HG02973 (cell line): ENCODE measurements around the gene CAMK2D.

Source experiments
- ATAC-seq: cut with Tn5 transposase; IDR thresholded peaks from one replicate; pipeline ENCODE4 v1.9.1; 2021; ENCODE audit warnings: moderate library complexity; ENCODE audit not compliant: unreplicated experiment

CAMK2D gene

GRCh38 chr4:113405874-113406722 is 355.4 kb downstream of the CAMK2D start:
- ATAC-seq = no peak

GRCh38 chr4:113404841-113405240 is 356.7 kb downstream of the CAMK2D start:
- ATAC-seq = no peak

- no peak for ATAC-seq
These were observed 357.4 kb downstream of the CAMK2D start for GRCh38 chr4:113404167-113404571.
